ENCODE results near the gene ZNF514. TPM values are rescaled to one million over a fixed set of nuclear protein-coding genes. Genes with fewer than 3 reads are reported as not detected.

ZNF514 gene
- polyA plus RNA-seq, 3 donors = 2.8 to 9.6 (median 5.7) TPM

DNA sequence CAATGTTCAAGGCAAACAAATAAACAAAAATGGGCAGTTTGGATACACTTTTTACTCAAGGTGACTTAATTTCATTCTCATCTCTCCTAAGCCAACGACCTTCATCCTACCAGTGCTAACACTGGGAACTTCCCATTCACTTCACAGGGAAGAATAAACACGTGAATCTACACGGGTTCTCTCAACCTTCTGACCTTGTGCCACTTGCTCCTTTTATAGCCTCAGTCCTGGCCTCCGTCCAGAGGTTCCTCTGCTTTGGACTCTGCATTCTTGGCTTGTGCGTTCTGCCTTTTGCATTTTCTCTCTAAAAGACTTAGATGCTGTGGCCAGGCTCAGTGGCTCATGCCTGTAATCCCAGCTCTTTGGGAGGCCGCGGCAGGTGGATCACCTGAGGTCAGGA lies 19.8 kb upstream of the ZNF514 start:
- no peak overlapping the region for H3K4me3 Mint-ChIP-seq
- H2AFZ ChIP-seq (ENCODE audit: insufficient read depth, low read depth, low read length, poor library complexity, severe bottlenecking) = no peak overlapping the region
- H3K27me3 ChIP-seq (ENCODE audit: control insufficient read depth in 2 of 2, insufficient read depth in 2 of 2, low read length in 2 of 2) = no peaks in the 10 kb centered on the region
- H3K27ac ChIP-seq (ENCODE audit: low read depth in 1 of 2, low read length in 2 of 2) = no peak overlapping the region
- H3K4me1 Mint-ChIP-seq = no peaks in the 10 kb centered on the region
- H3K36me3 ChIP-seq (replicated peaks in 1 of 2; ENCODE audit: control insufficient read depth in 1 of 2, insufficient read depth in 2 of 2, low read length in 2 of 2) = peaks cover 40 to 74% of the 10 kb centered on the region in 2 donors
- 90% methylated on average over 5 of the region's 7 CpGs for WGBS (ENCODE audit: insufficient coverage)
- no peak overlapping the region for H3K27ac Mint-ChIP-seq
- intact Hi-C loops (cut with micrococcal nuclease) = no loop called here
- no peak for DNase-seq
- H3K9ac ChIP-seq (ENCODE audit: insufficient read depth, low read length, poor library complexity, severe bottlenecking) = no peak overlapping the region
- no peak overlapping the region for H3K4me3 ChIP-seq (replicated peaks in 1 of 3; ENCODE audit: low read depth in 2 of 3, low read length in 3 of 3)
- H3K4me2 ChIP-seq (replicated peaks; ENCODE audit: extremely low read depth, low read length, poor library complexity, severe bottlenecking) = no peak overlapping the region
- no peaks in the 10 kb centered on the region for H3K27me3 Mint-ChIP-seq (ENCODE audit: low read depth in 3 of 3)
- H3K36me3 Mint-ChIP-seq = peaks cover 59 to 75% of the 10 kb centered on the region in 2 donors
- H4K20me1 ChIP-seq (ENCODE audit: insufficient read depth, low read length) = no peaks in the 10 kb centered on the region
- no peaks in the 10 kb centered on the region for H3K4me1 ChIP-seq (ENCODE audit: control insufficient read depth in 1 of 2, insufficient read depth in 2 of 2, low read length in 2 of 2)
- peaks cover 62 to 85% of the 10 kb centered on the region in 2 donors for H3K9me3 ChIP-seq (replicated peaks in 1 of 2; ENCODE audit: control insufficient read depth in 1 of 2, insufficient read depth in 1 of 2, low read length in 2 of 2)
- H3K9me3 Mint-ChIP-seq = peaks cover 46 to 75% (median 65%) of the 10 kb centered on the region in 7 donors
- H3K79me2 ChIP-seq (ENCODE audit: insufficient read depth, low read length) = no peaks in the 10 kb centered on the region
- TF ChIP-seq, protein P1, sequence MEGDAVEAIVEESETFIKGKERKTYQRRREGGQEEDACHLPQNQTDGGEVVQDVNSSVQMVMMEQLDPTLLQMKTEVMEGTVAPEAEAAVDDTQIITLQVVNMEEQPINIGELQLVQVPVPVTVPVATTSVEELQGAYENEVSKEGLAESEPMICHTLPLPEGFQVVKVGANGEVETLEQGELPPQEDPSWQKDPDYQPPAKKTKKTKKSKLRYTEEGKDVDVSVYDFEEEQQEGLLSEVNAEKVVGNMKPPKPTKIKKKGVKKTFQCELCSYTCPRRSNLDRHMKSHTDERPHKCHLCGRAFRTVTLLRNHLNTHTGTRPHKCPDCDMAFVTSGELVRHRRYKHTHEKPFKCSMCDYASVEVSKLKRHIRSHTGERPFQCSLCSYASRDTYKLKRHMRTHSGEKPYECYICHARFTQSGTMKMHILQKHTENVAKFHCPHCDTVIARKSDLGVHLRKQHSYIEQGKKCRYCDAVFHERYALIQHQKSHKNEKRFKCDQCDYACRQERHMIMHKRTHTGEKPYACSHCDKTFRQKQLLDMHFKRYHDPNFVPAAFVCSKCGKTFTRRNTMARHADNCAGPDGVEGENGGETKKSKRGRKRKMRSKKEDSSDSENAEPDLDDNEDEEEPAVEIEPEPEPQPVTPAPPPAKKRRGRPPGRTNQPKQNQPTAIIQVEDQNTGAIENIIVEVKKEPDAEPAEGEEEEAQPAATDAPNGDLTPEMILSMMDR (IDR thresholded peaks at IDR 0.05) = no peak

DNA sequence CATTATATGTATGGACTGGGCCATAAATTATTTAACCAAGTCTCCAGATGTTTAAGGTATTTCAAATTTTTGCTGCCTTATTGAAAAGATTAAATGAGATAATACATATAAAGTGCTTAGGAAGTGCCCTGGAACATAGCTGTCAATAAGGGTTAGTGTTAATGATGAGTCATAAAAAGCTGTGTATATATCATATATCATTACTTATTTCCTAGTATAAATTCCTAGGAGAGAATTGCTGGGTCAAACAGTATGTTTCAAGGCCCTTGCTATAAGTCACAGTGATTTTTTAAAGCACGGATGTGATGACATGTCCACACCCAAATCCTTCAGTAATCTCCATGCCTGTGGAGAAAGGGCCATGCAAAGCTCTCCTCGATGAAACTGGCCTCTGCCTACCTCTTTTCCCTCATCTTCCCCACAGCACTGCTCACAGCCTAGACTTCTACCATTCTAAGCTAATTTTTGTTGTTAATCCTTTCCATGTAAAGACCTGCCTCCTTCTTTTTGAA lies 14.4 kb upstream of the ZNF514 start:
- Histone ChIP-seq H3K27ac (ENCODE audit: low read depth in 1 of 2, low read length in 2 of 2) (no peak overlapping the region), H3K36me3 (replicated peaks in 1 of 2; ENCODE audit: control insufficient read depth in 1 of 2, insufficient read depth in 2 of 2, low read length in 2 of 2) (peaks cover 11 to 33% of the 10 kb centered on the region in 2 donors), H3K4me2 (replicated peaks; ENCODE audit: extremely low read depth, low read length, poor library complexity, severe bottlenecking) (no peak overlapping the region), H3K9me3 (replicated peaks in 1 of 2; ENCODE audit: control insufficient read depth in 1 of 2, insufficient read depth in 1 of 2, low read length in 2 of 2) (peaks cover 41 to 53% of the 10 kb centered on the region in 2 donors), H2AFZ (ENCODE audit: insufficient read depth, low read depth, low read length, poor library complexity, severe bottlenecking) (no peak overlapping the region), H3K4me1 (ENCODE audit: control insufficient read depth in 1 of 2, insufficient read depth in 2 of 2, low read length in 2 of 2) (no peaks in the 10 kb centered on the region), H3K79me2 (ENCODE audit: insufficient read depth, low read length) (no peaks in the 10 kb centered on the region), H3K9ac (ENCODE audit: insufficient read depth, low read length, poor library complexity, severe bottlenecking) (no peak overlapping the region), H4K20me1 (ENCODE audit: insufficient read depth, low read length) (no peaks in the 10 kb centered on the region), H3K4me3 (replicated peaks in 1 of 3; ENCODE audit: low read depth in 2 of 3, low read length in 3 of 3) (no peak overlapping the region), H3K27me3 (ENCODE audit: control insufficient read depth in 2 of 2, insufficient read depth in 2 of 2, low read length in 2 of 2) (no peaks in the 10 kb centered on the region)
- no peaks in the 10 kb centered on the region for H3K4me1 Mint-ChIP-seq
- no peak overlapping the region for H3K27ac Mint-ChIP-seq
- peak overlapping the region in 1 of 2 donors; percentile 24 for H3K4me3 Mint-ChIP-seq
- intact Hi-C loops (cut with micrococcal nuclease) = no loop called here
- peaks cover 32 to 34% of the 10 kb centered on the region in 2 donors for H3K36me3 Mint-ChIP-seq
- TF ChIP-seq, protein P1 (IDR thresholded peaks at IDR 0.05) = no peak
- peaks cover 15 to 67% (median 34%) of the 10 kb centered on the region in 7 donors for H3K9me3 Mint-ChIP-seq
- H3K27me3 Mint-ChIP-seq (ENCODE audit: low read depth in 3 of 3) = no peaks in the 10 kb centered on the region
- WGBS (ENCODE audit: insufficient coverage) = 100% methylated on average over 1 of the region's 2 CpGs
- DNase-seq = no peak
